ENCODE data around the gene C9orf78. TPM values are rescaled to one million over a fixed set of nuclear protein-coding genes. Genes with fewer than 3 reads are reported as not detected.

The C9orf78 gene
- total RNA-seq, 1 donor from 2014 or later = 19.2 TPM

DNA sequence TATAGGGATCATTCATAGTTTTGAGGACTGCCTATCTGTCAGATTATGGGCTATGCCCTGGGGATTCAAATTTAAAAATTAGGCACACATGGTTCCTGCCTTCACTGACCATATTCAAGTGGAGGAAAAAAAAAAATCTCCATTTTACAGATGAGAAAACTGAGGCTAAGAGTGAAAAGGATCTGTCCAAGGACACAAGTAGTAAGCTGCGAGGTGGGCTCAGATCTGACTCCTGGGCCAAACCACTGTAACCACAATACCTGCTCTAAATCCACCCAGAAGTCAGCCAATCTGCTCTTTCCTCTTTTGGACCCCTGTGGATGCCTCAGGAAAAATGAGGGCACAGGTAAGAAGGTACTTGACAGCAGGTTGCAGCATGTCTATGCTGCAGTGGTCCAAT, 8.3 kb downstream of the C9orf78 start:
- no peaks in the 10 kb centered on the region for H3K27me3 ChIP-seq
- H3K4me1 ChIP-seq = peaks cover 0 to 7% of the 10 kb centered on the region in 2 donors
- no peaks in the 10 kb centered on the region for H3K9me3 ChIP-seq
- no peak overlapping the region for H3K27ac ChIP-seq
- intact Hi-C loops (cut with DNase I) = no loop called here
- no peak overlapping the region for H3K4me3 ChIP-seq
- H3K36me3 ChIP-seq = peaks cover 44 to 47% of the 10 kb centered on the region in 2 donors
- no peak for DNase-seq (ENCODE audit: low spot score in 2 of 2)
- TF ChIP-seq, protein P1, sequence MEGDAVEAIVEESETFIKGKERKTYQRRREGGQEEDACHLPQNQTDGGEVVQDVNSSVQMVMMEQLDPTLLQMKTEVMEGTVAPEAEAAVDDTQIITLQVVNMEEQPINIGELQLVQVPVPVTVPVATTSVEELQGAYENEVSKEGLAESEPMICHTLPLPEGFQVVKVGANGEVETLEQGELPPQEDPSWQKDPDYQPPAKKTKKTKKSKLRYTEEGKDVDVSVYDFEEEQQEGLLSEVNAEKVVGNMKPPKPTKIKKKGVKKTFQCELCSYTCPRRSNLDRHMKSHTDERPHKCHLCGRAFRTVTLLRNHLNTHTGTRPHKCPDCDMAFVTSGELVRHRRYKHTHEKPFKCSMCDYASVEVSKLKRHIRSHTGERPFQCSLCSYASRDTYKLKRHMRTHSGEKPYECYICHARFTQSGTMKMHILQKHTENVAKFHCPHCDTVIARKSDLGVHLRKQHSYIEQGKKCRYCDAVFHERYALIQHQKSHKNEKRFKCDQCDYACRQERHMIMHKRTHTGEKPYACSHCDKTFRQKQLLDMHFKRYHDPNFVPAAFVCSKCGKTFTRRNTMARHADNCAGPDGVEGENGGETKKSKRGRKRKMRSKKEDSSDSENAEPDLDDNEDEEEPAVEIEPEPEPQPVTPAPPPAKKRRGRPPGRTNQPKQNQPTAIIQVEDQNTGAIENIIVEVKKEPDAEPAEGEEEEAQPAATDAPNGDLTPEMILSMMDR (IDR thresholded peaks at IDR 0.05) = no peak

GRCh38 chr9:129826344-129826743, 8.7 kb downstream of the C9orf78 start:
- no peak for DNase-seq (ENCODE audit: low spot score in 2 of 2)
- intact Hi-C loops (cut with DNase I) = no loop called here
- H3K36me3 ChIP-seq = peaks cover 43 to 47% of the 10 kb centered on the region in 2 donors
- H3K4me1 ChIP-seq = peaks cover 0 to 7% of the 10 kb centered on the region in 2 donors
- TF ChIP-seq, protein P1 (IDR thresholded peaks at IDR 0.05) = no peak
- H3K27me3 ChIP-seq = no peaks in the 10 kb centered on the region
- no peak overlapping the region for H3K4me3 ChIP-seq
- H3K27ac ChIP-seq = no peak overlapping the region
- no peaks in the 10 kb centered on the region for H3K9me3 ChIP-seq

GRCh38 chr9:129823935-129824601, 11.0 kb downstream of the C9orf78 start, which contains the start of gene TOR1A:
TOR1A (minus strand) TSS chr9:129824136; CDS start chr9:129824085, 51 bp downstream.
- Histone ChIP-seq H3K27me3 (no peaks in the 10 kb centered on the region), H3K9me3 (no peaks in the 10 kb centered on the region), H3K4me1 (peaks cover 0 to 7% of the 10 kb centered on the region in 2 donors), H3K27ac (peak within 1 kb of the TSS; percentile 80 to 81), H3K4me3 (peak within 1 kb of the TSS; percentile 69 to 98), H3K36me3 (peaks cover 36 to 42% of the 10 kb centered on the region in 2 donors)
- peak; percentile 70 to 97 for DNase-seq (ENCODE audit: low spot score in 2 of 2)
- TF ChIP-seq, protein P1 (IDR thresholded peaks at IDR 0.05) = no peak
- intact Hi-C loops (cut with DNase I) = loop anchor here (1.0 to 5.0 kb wide), 3 partner anchors 11 to 1052 kb away; partner anchors contain the start of genes C9orf78, TOR1B, USP20 and ZER1

GRCh38 chr9:129823542-129823934, 11.5 kb downstream of the C9orf78 start:
- Histone ChIP-seq H3K9me3 (no peaks in the 10 kb centered on the region), H3K27ac (peak overlapping the region; percentile 80 to 81), H3K4me3 (peak overlapping the region; percentile 69 to 98), H3K27me3 (no peaks in the 10 kb centered on the region), H3K36me3 (peaks cover 36 to 42% of the 10 kb centered on the region in 2 donors), H3K4me1 (peaks cover 0 to 7% of the 10 kb centered on the region in 2 donors)
- intact Hi-C loops (cut with DNase I) = loop anchor here (5.0 kb wide), 1 partner anchor 1051 kb away; the partner anchor contains the start of gene ZER1
- no peak for DNase-seq (ENCODE audit: low spot score in 2 of 2)
- TF ChIP-seq, protein P1 (IDR thresholded peaks at IDR 0.05) = no peak

DNA sequence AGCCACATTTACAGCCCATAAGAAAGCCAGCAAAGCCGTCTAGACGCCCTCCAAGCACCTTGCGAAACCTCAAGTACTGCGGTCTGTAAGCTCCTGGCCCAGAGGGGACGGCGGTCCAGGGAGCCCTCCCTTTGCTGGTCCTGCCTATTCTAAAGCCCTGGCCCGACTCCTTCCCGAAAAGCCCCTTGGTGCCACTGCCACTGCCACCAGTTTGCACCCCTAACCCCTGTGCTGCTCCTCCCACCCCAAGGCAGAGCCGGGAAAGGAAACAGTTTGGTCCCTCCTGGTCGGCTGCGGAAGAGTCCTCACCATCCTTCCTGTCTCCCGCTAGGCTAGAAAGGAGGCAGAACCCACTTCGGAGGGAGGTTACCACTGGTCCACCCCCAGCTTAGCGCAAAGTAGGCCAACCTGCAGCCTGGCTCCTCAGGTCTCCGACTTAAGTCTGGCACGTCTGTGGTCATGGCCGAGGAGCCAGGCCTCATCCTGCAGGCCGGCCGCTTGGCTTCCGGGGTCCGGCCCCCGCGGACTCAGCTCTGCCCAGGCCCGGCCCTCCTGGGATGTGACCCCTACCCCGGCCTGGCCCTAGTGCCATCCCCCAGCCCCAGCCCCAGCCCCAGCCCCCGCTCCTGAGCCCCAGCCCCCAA, 12.1 kb downstream of the C9orf78 start:
- Histone ChIP-seq H3K27ac (peak overlapping the region; percentile 80 to 81), H3K4me1 (peaks cover 0 to 7% of the 10 kb centered on the region in 2 donors), H3K27me3 (no peaks in the 10 kb centered on the region), H3K4me3 (peak overlapping the region; percentile 69 to 98), H3K36me3 (peaks cover 36 to 42% of the 10 kb centered on the region in 2 donors), H3K9me3 (no peaks in the 10 kb centered on the region)
- DNase-seq (ENCODE audit: low spot score in 2 of 2) = no peak
- intact Hi-C loops (cut with DNase I) = loop anchor here (5.0 kb wide), 1 partner anchor 1051 kb away; the partner anchor contains the start of gene ZER1
- TF ChIP-seq, protein P1 (IDR thresholded peaks at IDR 0.05) = no peak
